Endothelial cell of umbilical vein (primary cell): ENCODE measurements around the gene PPM1F. TPM values are rescaled to one million over a fixed set of nuclear protein-coding genes. Genes with fewer than 3 reads are reported as not detected.

Source experiments
- BruUV-seq: library from RNA; stranded (reverse); fragments of 400-500 nt; replicated peaks from 2 replicates; lab custom pipeline; 2021; lab: Mats Ljungman, UMichigan
- CTCF ChIA-PET: fragments of 300-600, 350-600 bp; sonication (Branson Sonifier 250); formaldehyde crosslinking; loops from one replicate; lab custom pipeline; 2021; ENCODE audit warnings: antibody characterized with exemption, inconsistent platforms; lab: Charles Lee
- POLR2A ChIA-PET: fragments of 300-600, 350-600 bp; sonication (Branson Sonifier 250); formaldehyde crosslinking; loops from one replicate; lab custom pipeline; 2021; ENCODE audit warnings: antibody characterized with exemption, inconsistent platforms; lab: Charles Lee
- DNase-seq: peaks from one replicate; pipeline ENCODE4 v3.0.0-alpha.2; 2011; ENCODE audit warnings: low read depth, low spot score
- FAIRE-seq: peaks from 2 replicates; lab custom pipeline; 2011; peaks lifted over from hg19 to GRCh38; lab: Jason Lieb, UNC
- H2AFZ ChIP-seq: 2 replicates; pipeline ENCODE4 v1.6.0; 2012; ENCODE audit warnings: low read depth, low read length, control low read depth, inconsistent platforms
- H3K27ac ChIP-seq: 2 replicates; pipeline ENCODE4 v1.5.1; 2011; ENCODE audit warnings: low read depth, mild to moderate bottlenecking, control low read depth, low read length, moderate library complexity; ENCODE audit not compliant: insufficient read depth
- H3K27me3 ChIP-seq, 2 experiments: 2 replicates each; pipeline versions ENCODE4 v1.6.0 to v1.6.1; 2011; ENCODE audit warnings: low read length in 2 of 2, mixed read lengths in 1 of 2; ENCODE audit not compliant: control insufficient read depth in 2 of 2, insufficient read depth in 2 of 2
- H3K36me3 ChIP-seq, 2 experiments: 2 replicates in 1 of 2; 3 replicates in 1 of 2; pipeline ENCODE4 v1.5.1; 2011; ENCODE audit warnings: low read length in 2 of 2, mild to moderate bottlenecking in 1 of 2, moderate library complexity in 1 of 2; ENCODE audit not compliant: control insufficient read depth in 2 of 2, insufficient read depth in 2 of 2; ENCODE audit errors: extremely low read depth in 1 of 2
- H3K4me1 ChIP-seq: 3 replicates; pipeline ENCODE4 v1.5.1; 2011; ENCODE audit warnings: mild to moderate bottlenecking, low read length; ENCODE audit not compliant: control insufficient read depth, insufficient read depth; ENCODE audit errors: extremely low read depth
- H3K4me2 ChIP-seq: 2 replicates; pipeline ENCODE4 v1.6.1; 2011; ENCODE audit warnings: low read length, control low read depth, mixed read lengths; ENCODE audit not compliant: insufficient read depth
- H3K4me3 ChIP-seq, 3 experiments: fragments of 200-600 bp in 1 of 3; sonication (generic), shearing (Covaris generic) in 1 of 3; replicated peaks in 1 of 3; 2 replicates each; pipeline ENCODE4 v1.5.1; 2011 to 2016; ENCODE audit warnings: control low read depth in 3 of 3, low read length in 3 of 3, mild to moderate bottlenecking in 2 of 3, inconsistent platforms in 1 of 3, low read depth in 1 of 3, moderate library complexity in 1 of 3; ENCODE audit not compliant: insufficient read depth in 1 of 3
- H3K79me2 ChIP-seq: 2 replicates; pipeline ENCODE4 v1.6.0; 2012; ENCODE audit warnings: low read length, inconsistent platforms; ENCODE audit not compliant: control insufficient read depth, insufficient read depth
- H3K9ac ChIP-seq: replicated peaks from 2 replicates; pipeline ENCODE3; 2011; ENCODE audit warnings: low read length, control low read depth; ENCODE audit not compliant: insufficient read depth; ENCODE audit errors: extremely low read depth
- H3K9me1 ChIP-seq: replicated peaks from 3 replicates; pipeline ENCODE4 v1.6.0; 2011; ENCODE audit warnings: mild to moderate bottlenecking, low read length; ENCODE audit not compliant: control insufficient read depth, insufficient read depth; ENCODE audit errors: extremely low read depth
- H3K9me3 ChIP-seq: replicated peaks from 2 replicates; pipeline ENCODE4 v1.5.1; 2012; ENCODE audit warnings: low read length, inconsistent platforms; ENCODE audit not compliant: control insufficient read depth, insufficient read depth
- H4K20me1 ChIP-seq: replicated peaks from 2 replicates; pipeline ENCODE3; 2011; ENCODE audit warnings: mild to moderate bottlenecking, low read length; ENCODE audit not compliant: control insufficient read depth, insufficient read depth; ENCODE audit errors: extremely low read depth
- CTCF ChIP-seq, 2 donors: IDR thresholded peaks; 1 replicate in 1 of 2; 2 replicates in 1 of 2; pipeline ENCODE4 v1.5.1; 2011; ENCODE audit warnings: low read length in 2 of 2, mild to moderate bottlenecking in 2 of 2, moderate library complexity in 2 of 2, control low read depth in 1 of 2, inconsistent platforms in 1 of 2, low read depth in 1 of 2; ENCODE audit not compliant: insufficient read depth in 1 of 2; ENCODE audit errors: extremely low read depth in 1 of 2
- EZH2 ChIP-seq: IDR thresholded peaks from 2 replicates; pipeline ENCODE4 v1.6.1; 2012; ENCODE audit warnings: borderline replicate concordance, low read depth, mild to moderate bottlenecking, moderate library complexity, low read length, inconsistent platforms; ENCODE audit not compliant: severe bottlenecking
- FOS ChIP-seq: IDR thresholded peaks from 2 replicates; pipeline ENCODE4 v1.6.1; 2011; ENCODE audit warnings: mild to moderate bottlenecking, low read length, moderate library complexity, borderline replicate concordance; ENCODE audit not compliant: insufficient read depth
- GATA2 ChIP-seq: IDR thresholded peaks from 2 replicates; pipeline ENCODE4 v1.7.0; 2011; ENCODE audit warnings: low read depth, mild to moderate bottlenecking, moderate library complexity, mixed read lengths, low read length; ENCODE audit not compliant: insufficient read length, insufficient read depth
- JUN ChIP-seq: IDR thresholded peaks from 2 replicates; pipeline ENCODE4 v1.6.1; 2011; ENCODE audit warnings: borderline replicate concordance, low read depth; ENCODE audit not compliant: insufficient read length, insufficient read depth
- MAX ChIP-seq: IDR thresholded peaks from 2 replicates; pipeline ENCODE4 v1.6.1; 2011; ENCODE audit not compliant: insufficient read depth, insufficient read length
- MYC ChIP-seq: IDR thresholded peaks from one replicate; pipeline ENCODE4 v1.6.1; 2011; ENCODE audit warnings: mild to moderate bottlenecking, low read depth, low read length
- POLR2A ChIP-seq: IDR thresholded peaks from 2 replicates; pipeline ENCODE4 v1.6.1; 2012; ENCODE audit warnings: low read depth, mild to moderate bottlenecking, control low read depth, low read length
- POLR2AphosphoS5 ChIP-seq: IDR thresholded peaks from 2 replicates; pipeline ENCODE4 v1.6.1; 2012; ENCODE audit warnings: low read depth, mild to moderate bottlenecking, control low read depth, low read length, moderate library complexity; ENCODE audit not compliant: insufficient read depth
- dilution Hi-C: fragments of 300-500 bp; cut with MboI; formaldehyde crosslinking; loops from one replicate; pipeline ENCODE4 v1.15.0; 2019; ENCODE audit warnings: low sequenced_read_pairs; ENCODE audit not compliant: extremely low pct_ligation_motif_present
- intact Hi-C: fragments of 100-400 bp; cut with micrococcal nuclease; formaldehyde crosslinking; loops from one replicate; pipeline ENCODE4 v1.10.0; 2022
- polyA plus RNA-seq, 4 experiments: library from polyadenylated mRNA; depleted of rRNA in 3 of 4; stranded (reverse) in 3 of 4; unstranded in 1 of 4; fragments of >200 nt; gene quantifications; 2 replicates each; pipeline versions ENCODE4 v1.2.1 to v1.2.3, GENCODE V29; 2011 to 2012; ENCODE audit warnings: missing spikeins in 1 of 4
- total RNA-seq: library from RNA; stranded (reverse); gene quantifications from 2 replicates; pipeline ENCODE4 v1.2.3, GENCODE V29; 2021

The PPM1F gene
- total and polyA plus RNA-seq, 2 donors (not counting 3 experiments of a cell fraction or from before 2014, with no cell fraction given): 107 to 178 TPM

- Histone ChIP-seq H3K4me3 (no peak overlapping the region), H3K36me3 (peaks cover 14 to 27% of the 10 kb centered on the region in 2 experiments), H3K4me2 (peak overlapping the region; percentile 33), H2AFZ (no peak overlapping the region), H3K9ac (peak overlapping the region; percentile 47), H3K27ac (peak overlapping the region; percentile 86), H4K20me1 (no peaks in the 10 kb centered on the region), H3K9me3 (no peaks in the 10 kb centered on the region), H3K79me2 (peaks cover 49% of the 10 kb centered on the region), H3K27me3 (no peaks in the 10 kb centered on the region), H3K4me1 (peaks cover 83% of the 10 kb centered on the region), H3K9me1 (no peaks in the 10 kb centered on the region)
- DNase-seq (peak; percentile 97), FAIRE-seq (peak; percentile 100)
- ChIA-PET CTCF (interaction anchor here (1.2 to 13.1 kb wide), 2 partner anchors 8 to 30 kb away, joined by 6 to 292 read pairs; partner anchors contain the start of gene PPM1F), POLR2A (interaction anchor here (0.7 kb wide), 2 partner anchors 50 to 367 kb away, joined by 4 to 5 read pairs; no protein-coding TSS in a partner anchor)
- dilution Hi-C loops (loop anchor here (25.0 kb wide), 2 partner anchors 130 to 230 kb away; no protein-coding TSS in a partner anchor), intact Hi-C loops (loop anchor here (1.0 to 2.0 kb wide), 2 partner anchors 9 to 206 kb away; no protein-coding TSS in a partner anchor)
- BruUV-seq: TSS peak; percentile 47
- TF ChIP-seq CTCF (IDR thresholded peaks at IDR 0.05; ENCODE audit: extremely low read depth in 1 of 2, insufficient read depth in 1 of 2, low read depth in 1 of 2, low read length in 2 of 2) (no peak), POLR2A (peak; percentile 70), GATA2 (peak; percentile 67), FOS (peak; percentile 78), MAX (no peak), JUN (peak; percentile 79), EZH2 (no peak), POLR2AphosphoS5 (peak; percentile 98), MYC (no peak)
These were observed 10.0 kb downstream of the PPM1F start for GRCh38 chr22:21942407-21943343.
